Measurements from ENCODE around the gene BBX. TPM values are rescaled to one million over a fixed set of nuclear protein-coding genes. Genes with fewer than 3 reads are reported as not detected.

Gene BBX
- total RNA-seq, 3 donors from 2014 or later, result 37.1 to 42.8 (median 39.0) TPM

- peak; percentile 41 for DNase-seq
- no peaks in the 10 kb centered on the region for H3K27me3 Mint-ChIP-seq (ENCODE audit: low read depth)
- ATAC-seq, result peak; percentile 42 to 45
- H3K4me3 Mint-ChIP-seq, result peak overlapping the region; percentile 93
- no peaks in the 10 kb centered on the region for H3K36me3 Mint-ChIP-seq (ENCODE audit: insufficient read depth)
- no peaks in the 10 kb centered on the region for H3K9me3 Mint-ChIP-seq
- peaks cover 29% of the 10 kb centered on the region for H3K4me1 Mint-ChIP-seq (ENCODE audit: low read depth)
Observed at GRCh38 chr3:107523539-107524325, 970 bp downstream of the BBX start.

GRCh38 chr3:107524326-107524840, 1.6 kb downstream of the BBX start:
- no peaks in the 10 kb centered on the region for H3K9me3 Mint-ChIP-seq
- DNase-seq (no peak), ATAC-seq (no peak)
- H3K36me3 Mint-ChIP-seq (ENCODE audit: insufficient read depth), result peaks cover 2% of the 10 kb centered on the region
- H3K4me3 Mint-ChIP-seq, result peak overlapping the region; percentile 93
- H3K27me3 Mint-ChIP-seq (ENCODE audit: low read depth), result no peaks in the 10 kb centered on the region
- peaks cover 31% of the 10 kb centered on the region for H3K4me1 Mint-ChIP-seq (ENCODE audit: low read depth)

GRCh38 chr3:107524841-107525643, 2.3 kb downstream of the BBX start:
- H3K4me3 Mint-ChIP-seq, result peak overlapping the region; percentile 93
- no peaks in the 10 kb centered on the region for H3K27me3 Mint-ChIP-seq (ENCODE audit: low read depth)
- peaks cover 5% of the 10 kb centered on the region for H3K36me3 Mint-ChIP-seq (ENCODE audit: insufficient read depth)
- H3K4me1 Mint-ChIP-seq (ENCODE audit: low read depth), result peaks cover 37% of the 10 kb centered on the region
- no peaks in the 10 kb centered on the region for H3K9me3 Mint-ChIP-seq
- peak; percentile 8 to 16 for ATAC-seq
- peak; percentile 44 for DNase-seq

- Mint-ChIP-seq H3K9me3 (no peaks in the 10 kb centered on the region), H3K36me3 (ENCODE audit: insufficient read depth) (peaks cover 5% of the 10 kb centered on the region), H3K4me1 (ENCODE audit: low read depth) (peaks cover 38% of the 10 kb centered on the region), H3K27me3 (ENCODE audit: low read depth) (no peaks in the 10 kb centered on the region), H3K4me3 (peak overlapping the region; percentile 92)
- ATAC-seq (no peak), DNase-seq (peak; percentile 6)
Observed at GRCh38 chr3:107525644-107526305, 3.0 kb downstream of the BBX start.

- no peaks in the 10 kb centered on the region for H3K9me3 Mint-ChIP-seq
Observed at GRCh38 chr3:107531917-107532469, 9.2 kb downstream of the BBX start.

GRCh38 chr3:107540857-107541256, 18.1 kb downstream of the BBX start:
- H3K9me3 Mint-ChIP-seq, result no peaks in the 10 kb centered on the region
- DNase-seq, result no peak
- no peak for ATAC-seq
- H3K36me3 Mint-ChIP-seq (ENCODE audit: insufficient read depth), result peaks cover 16% of the 10 kb centered on the region
- H3K4me1 Mint-ChIP-seq (ENCODE audit: low read depth), result peaks cover 26% of the 10 kb centered on the region
- H3K4me3 Mint-ChIP-seq, result no peak overlapping the region
- H3K27me3 Mint-ChIP-seq (ENCODE audit: low read depth), result no peaks in the 10 kb centered on the region

More at GRCh38 chr3:107531917-107532469, 9.2 kb downstream of the BBX start:
- Mint-ChIP-seq H3K4me3 (no peak overlapping the region), H3K27me3 (ENCODE audit: low read depth) (no peaks in the 10 kb centered on the region), H3K36me3 (ENCODE audit: insufficient read depth) (peaks cover 17% of the 10 kb centered on the region), H3K4me1 (ENCODE audit: low read depth) (peaks cover 29% of the 10 kb centered on the region)
- ATAC-seq (no peak), DNase-seq (no peak)

- Mint-ChIP-seq H3K36me3 (ENCODE audit: insufficient read depth) (peaks cover 14% of the 10 kb centered on the region), H3K4me3 (no peak overlapping the region), H3K4me1 (ENCODE audit: low read depth) (peaks cover 29% of the 10 kb centered on the region), H3K9me3 (no peaks in the 10 kb centered on the region), H3K27me3 (ENCODE audit: low read depth) (no peaks in the 10 kb centered on the region)
- ATAC-seq, result no peak
- DNase-seq, result no peak
Observed at GRCh38 chr3:107542665-107543064, 19.9 kb downstream of the BBX start.

GRCh38 chr3:107543666-107544065, 20.9 kb downstream of the BBX start:
- Mint-ChIP-seq H3K4me3 (no peak overlapping the region), H3K36me3 (ENCODE audit: insufficient read depth) (peaks cover 20% of the 10 kb centered on the region), H3K27me3 (ENCODE audit: low read depth) (no peaks in the 10 kb centered on the region), H3K9me3 (peaks cover 6% of the 10 kb centered on the region), H3K4me1 (ENCODE audit: low read depth) (peaks cover 27% of the 10 kb centered on the region)
- no peak for DNase-seq
- ATAC-seq, result no peak

GRCh38 chr3:107545680-107546120, 22.9 kb downstream of the BBX start:
- DNase-seq (no peak), ATAC-seq (peak in 1 of 2 donors; percentile 35)
- peaks cover 26% of the 10 kb centered on the region for H3K4me1 Mint-ChIP-seq (ENCODE audit: low read depth)
- no peaks in the 10 kb centered on the region for H3K27me3 Mint-ChIP-seq (ENCODE audit: low read depth)
- no peak overlapping the region for H3K4me3 Mint-ChIP-seq
- H3K9me3 Mint-ChIP-seq, result peaks cover 6% of the 10 kb centered on the region
- peaks cover 23% of the 10 kb centered on the region for H3K36me3 Mint-ChIP-seq (ENCODE audit: insufficient read depth)

- Mint-ChIP-seq H3K27me3 (ENCODE audit: low read depth) (no peaks in the 10 kb centered on the region), H3K9me3 (peaks cover 6% of the 10 kb centered on the region), H3K4me1 (ENCODE audit: low read depth) (peaks cover 25% of the 10 kb centered on the region), H3K36me3 (ENCODE audit: insufficient read depth) (peaks cover 22% of the 10 kb centered on the region), H3K4me3 (no peak overlapping the region)
- no peak for ATAC-seq
- no peak for DNase-seq
Observed at GRCh38 chr3:107548601-107549000, 25.8 kb downstream of the BBX start.

- Mint-ChIP-seq H3K9me3 (no peaks in the 10 kb centered on the region), H3K36me3 (ENCODE audit: insufficient read depth) (peaks cover 9% of the 10 kb centered on the region), H3K4me3 (no peak overlapping the region), H3K27me3 (ENCODE audit: low read depth) (no peaks in the 10 kb centered on the region), H3K4me1 (ENCODE audit: low read depth) (peaks cover 48% of the 10 kb centered on the region)
- DNase-seq, result no peak
- ATAC-seq, result peak; percentile 71 to 73
Observed at GRCh38 chr3:107555359-107555758, 32.6 kb downstream of the BBX start.

GRCh38 chr3:107557743-107558142, 35.0 kb downstream of the BBX start:
- Mint-ChIP-seq H3K9me3 (no peaks in the 10 kb centered on the region), H3K4me3 (no peak overlapping the region), H3K36me3 (ENCODE audit: insufficient read depth) (peaks cover 7% of the 10 kb centered on the region), H3K4me1 (ENCODE audit: low read depth) (peaks cover 60% of the 10 kb centered on the region), H3K27me3 (ENCODE audit: low read depth) (no peaks in the 10 kb centered on the region)
- no peak for ATAC-seq
- DNase-seq, result no peak

- ATAC-seq (no peak), DNase-seq (no peak)
- Mint-ChIP-seq H3K9me3 (no peaks in the 10 kb centered on the region), H3K4me1 (ENCODE audit: low read depth) (peaks cover 54% of the 10 kb centered on the region), H3K4me3 (no peak overlapping the region), H3K36me3 (ENCODE audit: insufficient read depth) (peaks cover 5% of the 10 kb centered on the region), H3K27me3 (ENCODE audit: low read depth) (no peaks in the 10 kb centered on the region)
Observed at GRCh38 chr3:107560166-107560565, 37.4 kb downstream of the BBX start.

GRCh38 chr3:107561980-107562379, 39.2 kb downstream of the BBX start:
- Mint-ChIP-seq H3K4me3 (no peak overlapping the region), H3K36me3 (ENCODE audit: insufficient read depth) (peaks cover 3% of the 10 kb centered on the region), H3K9me3 (no peaks in the 10 kb centered on the region), H3K27me3 (ENCODE audit: low read depth) (no peaks in the 10 kb centered on the region), H3K4me1 (ENCODE audit: low read depth) (peaks cover 49% of the 10 kb centered on the region)
- ATAC-seq, result no peak
- no peak for DNase-seq
